GM23338 (cell line): Measurements from ENCODE around the gene TRIM25.

ENCODE experiments used
- CREB1 ChIP-seq: fragments of 250-450 bp; sonication (Bioruptor Pico); IDR thresholded peaks from 2 replicates; pipeline ENCODE4 v1.5.0; 2020; ENCODE audit warnings: low read depth, mild to moderate bottlenecking, moderate library complexity
- EZH2 ChIP-seq: fragments of 200-600 bp; sonication (generic); IDR thresholded peaks from one replicate; pipeline ENCODE4 v1.8.0; 2017; ENCODE audit warnings: antibody characterized with exemption, mild to moderate bottlenecking, low read depth; ENCODE audit not compliant: unreplicated experiment
- POLR2AphosphoS5 ChIP-seq: IDR thresholded peaks from 2 replicates; pipeline ENCODE4 v1.6.1; 2016; ENCODE audit warnings: antibody characterized with exemption, low read depth
- TF ChIP-seq, protein P1 (sequence below), 2 experiments: fragments of 200-600 bp in 1 of 2; sonication (generic) in 1 of 2; conservative IDR thresholded peaks; 2 replicates each; pipeline versions ENCODE4 v1.5.1 to v1.6.1; 2016 to 2017; ENCODE audit warnings: antibody characterized with exemption in 2 of 2, low read depth in 2 of 2, mild to moderate bottlenecking in 2 of 2, moderate library complexity in 1 of 2
- TF ChIP-seq, protein P2 (sequence below): IDR thresholded peaks from 2 replicates; pipeline ENCODE4 v1.6.1; 2016; ENCODE audit warnings: antibody characterized with exemption
- TF ChIP-seq, protein P3 (sequence below): IDR thresholded peaks from one replicate; pipeline ENCODE4 v1.6.1; 2018; ENCODE audit warnings: antibody characterized with exemption; ENCODE audit not compliant: unreplicated experiment

DNA sequence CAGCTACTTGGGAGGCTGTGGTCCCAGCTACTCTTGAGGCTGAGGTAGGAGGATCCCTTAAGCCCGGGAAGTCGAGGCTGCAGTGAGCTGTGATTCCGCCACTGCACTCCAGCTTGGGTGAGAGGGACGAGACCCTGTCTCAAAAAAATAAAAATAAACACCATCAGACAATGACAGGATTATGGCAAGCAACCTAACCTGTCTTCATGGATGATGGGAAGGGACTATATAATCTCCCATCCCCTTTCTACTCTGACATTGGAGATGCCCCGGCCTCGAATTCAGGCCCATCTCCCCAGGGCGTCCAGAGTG lies 893 bp downstream of the TRIM25 start:
- no peak for TF ChIP-seq CREB1 (CRISPR knock-in tag)
- TF ChIP-seq, protein P1, sequence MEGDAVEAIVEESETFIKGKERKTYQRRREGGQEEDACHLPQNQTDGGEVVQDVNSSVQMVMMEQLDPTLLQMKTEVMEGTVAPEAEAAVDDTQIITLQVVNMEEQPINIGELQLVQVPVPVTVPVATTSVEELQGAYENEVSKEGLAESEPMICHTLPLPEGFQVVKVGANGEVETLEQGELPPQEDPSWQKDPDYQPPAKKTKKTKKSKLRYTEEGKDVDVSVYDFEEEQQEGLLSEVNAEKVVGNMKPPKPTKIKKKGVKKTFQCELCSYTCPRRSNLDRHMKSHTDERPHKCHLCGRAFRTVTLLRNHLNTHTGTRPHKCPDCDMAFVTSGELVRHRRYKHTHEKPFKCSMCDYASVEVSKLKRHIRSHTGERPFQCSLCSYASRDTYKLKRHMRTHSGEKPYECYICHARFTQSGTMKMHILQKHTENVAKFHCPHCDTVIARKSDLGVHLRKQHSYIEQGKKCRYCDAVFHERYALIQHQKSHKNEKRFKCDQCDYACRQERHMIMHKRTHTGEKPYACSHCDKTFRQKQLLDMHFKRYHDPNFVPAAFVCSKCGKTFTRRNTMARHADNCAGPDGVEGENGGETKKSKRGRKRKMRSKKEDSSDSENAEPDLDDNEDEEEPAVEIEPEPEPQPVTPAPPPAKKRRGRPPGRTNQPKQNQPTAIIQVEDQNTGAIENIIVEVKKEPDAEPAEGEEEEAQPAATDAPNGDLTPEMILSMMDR (conservative IDR thresholded peaks at IDR 0.05; ENCODE audit: low read depth in 2 of 2) = no peak
- TF ChIP-seq, protein P2, sequence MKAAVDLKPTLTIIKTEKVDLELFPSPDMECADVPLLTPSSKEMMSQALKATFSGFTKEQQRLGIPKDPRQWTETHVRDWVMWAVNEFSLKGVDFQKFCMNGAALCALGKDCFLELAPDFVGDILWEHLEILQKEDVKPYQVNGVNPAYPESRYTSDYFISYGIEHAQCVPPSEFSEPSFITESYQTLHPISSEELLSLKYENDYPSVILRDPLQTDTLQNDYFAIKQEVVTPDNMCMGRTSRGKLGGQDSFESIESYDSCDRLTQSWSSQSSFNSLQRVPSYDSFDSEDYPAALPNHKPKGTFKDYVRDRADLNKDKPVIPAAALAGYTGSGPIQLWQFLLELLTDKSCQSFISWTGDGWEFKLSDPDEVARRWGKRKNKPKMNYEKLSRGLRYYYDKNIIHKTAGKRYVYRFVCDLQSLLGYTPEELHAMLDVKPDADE = no peak
- TF ChIP-seq, protein P3, sequence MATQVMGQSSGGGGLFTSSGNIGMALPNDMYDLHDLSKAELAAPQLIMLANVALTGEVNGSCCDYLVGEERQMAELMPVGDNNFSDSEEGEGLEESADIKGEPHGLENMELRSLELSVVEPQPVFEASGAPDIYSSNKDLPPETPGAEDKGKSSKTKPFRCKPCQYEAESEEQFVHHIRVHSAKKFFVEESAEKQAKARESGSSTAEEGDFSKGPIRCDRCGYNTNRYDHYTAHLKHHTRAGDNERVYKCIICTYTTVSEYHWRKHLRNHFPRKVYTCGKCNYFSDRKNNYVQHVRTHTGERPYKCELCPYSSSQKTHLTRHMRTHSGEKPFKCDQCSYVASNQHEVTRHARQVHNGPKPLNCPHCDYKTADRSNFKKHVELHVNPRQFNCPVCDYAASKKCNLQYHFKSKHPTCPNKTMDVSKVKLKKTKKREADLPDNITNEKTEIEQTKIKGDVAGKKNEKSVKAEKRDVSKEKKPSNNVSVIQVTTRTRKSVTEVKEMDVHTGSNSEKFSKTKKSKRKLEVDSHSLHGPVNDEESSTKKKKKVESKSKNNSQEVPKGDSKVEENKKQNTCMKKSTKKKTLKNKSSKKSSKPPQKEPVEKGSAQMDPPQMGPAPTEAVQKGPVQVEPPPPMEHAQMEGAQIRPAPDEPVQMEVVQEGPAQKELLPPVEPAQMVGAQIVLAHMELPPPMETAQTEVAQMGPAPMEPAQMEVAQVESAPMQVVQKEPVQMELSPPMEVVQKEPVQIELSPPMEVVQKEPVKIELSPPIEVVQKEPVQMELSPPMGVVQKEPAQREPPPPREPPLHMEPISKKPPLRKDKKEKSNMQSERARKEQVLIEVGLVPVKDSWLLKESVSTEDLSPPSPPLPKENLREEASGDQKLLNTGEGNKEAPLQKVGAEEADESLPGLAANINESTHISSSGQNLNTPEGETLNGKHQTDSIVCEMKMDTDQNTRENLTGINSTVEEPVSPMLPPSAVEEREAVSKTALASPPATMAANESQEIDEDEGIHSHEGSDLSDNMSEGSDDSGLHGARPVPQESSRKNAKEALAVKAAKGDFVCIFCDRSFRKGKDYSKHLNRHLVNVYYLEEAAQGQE = no peak
- no peak for TF ChIP-seq EZH2
- TF ChIP-seq POLR2AphosphoS5 = no peak
